Activated CD8-positive, alpha-beta T cell treated with anti-CD3 and anti-CD28 coated beads for 36 hours (primary cell): ENCODE measurements around the gene CCDC93. TPM values are rescaled to one million over a fixed set of nuclear protein-coding genes. Genes with fewer than 3 reads are reported as not detected.

Experiments
- ATAC-seq: fragments of 200-7000 bp; cut with Tn5 transposase; one replicate; pipeline ENCODE4 v1.10.0; 2021; ENCODE audit warnings: mild to moderate bottlenecking, moderate library complexity
- CTCF ChIA-PET: fragments of 350-600 bp; sonication (Branson Sonifier 250); formaldehyde crosslinking; loops from one replicate; lab custom pipeline; 2021; ENCODE audit warnings: antibody characterized with exemption; lab: Charles Lee
- POLR2A ChIA-PET: fragments of 350-600 bp; sonication (Branson Sonifier 250); formaldehyde crosslinking; loops from one replicate; lab custom pipeline; 2021; ENCODE audit warnings: antibody characterized with exemption; lab: Charles Lee
- DNase-seq: peaks from one replicate; pipeline ENCODE4 v3.0.0-alpha.2; 2020
- H3K27ac Mint-ChIP-seq: one replicate; pipeline ENCODE4 v1.8.0; 2021; ENCODE audit warnings: mild to moderate bottlenecking, mixed read lengths
- H3K27me3 Mint-ChIP-seq: one replicate; pipeline ENCODE4 v1.8.0; 2021; ENCODE audit warnings: mixed read lengths
- H3K36me3 Mint-ChIP-seq: one replicate; pipeline ENCODE4 v1.8.0; 2021; ENCODE audit warnings: low read depth, mixed read lengths
- H3K4me1 Mint-ChIP-seq: one replicate; pipeline ENCODE4 v1.8.0; 2021; ENCODE audit warnings: low read depth, mixed read lengths
- H3K4me3 Mint-ChIP-seq: one replicate; pipeline ENCODE4 v1.8.0; 2021; ENCODE audit warnings: mild to moderate bottlenecking, moderate library complexity, mixed read lengths
- H3K9me3 Mint-ChIP-seq: one replicate; pipeline ENCODE4 v1.8.0; 2021; ENCODE audit warnings: mixed read lengths
- intact Hi-C: fragments of 100-400 bp; cut with micrococcal nuclease; formaldehyde crosslinking; loops from one replicate; pipeline ENCODE4 v1.10.0; 2022
- total RNA-seq, 2 experiments: library from RNA; stranded (reverse); gene quantifications; one replicate each; pipeline ENCODE4 v1.2.3, GENCODE V29; 2021
- TF ChIP-seq, protein P1 (sequence below): fragments of 200-600 bp; IDR thresholded peaks from one replicate; pipeline ENCODE4 v1.8.0; 2022; ENCODE audit warnings: antibody characterized with exemption, mild to moderate bottlenecking

CCDC93 gene
- total RNA-seq, 2 experiments from 2014 or later, result 24.5 to 25.4 TPM

GRCh38 chr2:117952701-117953100 lies 61.2 kb downstream of the CCDC93 start:
- ATAC-seq (no peak), DNase-seq (no peak)
- ChIA-PET CTCF (interaction anchor here (3.0 to 4.1 kb wide), 2 partner anchors 8 to 50 kb away, joined by 11 to 19 read pairs; no protein-coding TSS in a partner anchor), POLR2A (no interaction called here)
- TF ChIP-seq, protein P1, sequence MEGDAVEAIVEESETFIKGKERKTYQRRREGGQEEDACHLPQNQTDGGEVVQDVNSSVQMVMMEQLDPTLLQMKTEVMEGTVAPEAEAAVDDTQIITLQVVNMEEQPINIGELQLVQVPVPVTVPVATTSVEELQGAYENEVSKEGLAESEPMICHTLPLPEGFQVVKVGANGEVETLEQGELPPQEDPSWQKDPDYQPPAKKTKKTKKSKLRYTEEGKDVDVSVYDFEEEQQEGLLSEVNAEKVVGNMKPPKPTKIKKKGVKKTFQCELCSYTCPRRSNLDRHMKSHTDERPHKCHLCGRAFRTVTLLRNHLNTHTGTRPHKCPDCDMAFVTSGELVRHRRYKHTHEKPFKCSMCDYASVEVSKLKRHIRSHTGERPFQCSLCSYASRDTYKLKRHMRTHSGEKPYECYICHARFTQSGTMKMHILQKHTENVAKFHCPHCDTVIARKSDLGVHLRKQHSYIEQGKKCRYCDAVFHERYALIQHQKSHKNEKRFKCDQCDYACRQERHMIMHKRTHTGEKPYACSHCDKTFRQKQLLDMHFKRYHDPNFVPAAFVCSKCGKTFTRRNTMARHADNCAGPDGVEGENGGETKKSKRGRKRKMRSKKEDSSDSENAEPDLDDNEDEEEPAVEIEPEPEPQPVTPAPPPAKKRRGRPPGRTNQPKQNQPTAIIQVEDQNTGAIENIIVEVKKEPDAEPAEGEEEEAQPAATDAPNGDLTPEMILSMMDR, result no peak
- intact Hi-C loops, result no loop called here
- Mint-ChIP-seq H3K36me3 (peaks cover 55% of the 10 kb centered on the region), H3K9me3 (no peaks in the 10 kb centered on the region), H3K27ac (no peak overlapping the region), H3K4me3 (no peak overlapping the region), H3K27me3 (no peaks in the 10 kb centered on the region), H3K4me1 (no peaks in the 10 kb centered on the region)

DNA sequence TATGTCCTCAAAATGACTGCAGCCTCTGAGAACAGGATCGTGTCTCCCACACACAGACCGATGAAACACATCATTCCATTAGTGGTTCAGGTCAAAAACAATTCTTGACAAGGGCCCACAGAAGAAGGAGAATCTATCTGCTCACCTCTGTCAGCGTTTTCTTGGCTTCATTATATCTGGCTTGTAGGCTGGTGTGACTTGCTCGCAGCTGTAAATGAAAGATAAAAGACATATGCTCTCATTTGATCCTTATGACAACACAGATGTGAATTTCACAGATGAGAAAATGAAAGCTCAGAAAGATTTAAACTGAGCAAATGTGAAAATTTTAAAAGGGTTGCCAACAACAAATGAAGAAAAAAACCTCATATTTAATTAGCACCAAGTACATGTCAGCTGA lies 61.6 kb downstream of the CCDC93 start:
- peaks cover 53% of the 10 kb centered on the region for H3K36me3 Mint-ChIP-seq
- POLR2A ChIA-PET, result no interaction called here

GRCh38 chr2:117949806-117950205 lies 64.1 kb downstream of the CCDC93 start:
- ChIA-PET POLR2A (no interaction called here), CTCF (interaction anchor here (3.0 to 4.1 kb wide), 2 partner anchors 11 to 53 kb away, joined by 11 to 19 read pairs; no protein-coding TSS in a partner anchor)
- TF ChIP-seq, protein P1, result no peak
- H3K36me3 Mint-ChIP-seq, result peaks cover 64% of the 10 kb centered on the region
- H3K9me3 Mint-ChIP-seq, result no peaks in the 10 kb centered on the region
- no peak overlapping the region for H3K27ac Mint-ChIP-seq
- no peaks in the 10 kb centered on the region for H3K27me3 Mint-ChIP-seq
- intact Hi-C loops, result no loop called here
- H3K4me1 Mint-ChIP-seq, result no peaks in the 10 kb centered on the region
- no peak for ATAC-seq
- no peak for DNase-seq
- H3K4me3 Mint-ChIP-seq, result no peak overlapping the region

More for the DNA sequence above, 61.6 kb downstream of the CCDC93 start:
- no peak overlapping the region for H3K27ac Mint-ChIP-seq
- no peaks in the 10 kb centered on the region for H3K27me3 Mint-ChIP-seq
- ATAC-seq (no peak), DNase-seq (no peak)
- TF ChIP-seq, protein P1, result no peak
- H3K9me3 Mint-ChIP-seq, result no peaks in the 10 kb centered on the region
- intact Hi-C loops, result no loop called here
- CTCF ChIA-PET, result interaction anchor here (1.2 to 4.1 kb wide), 3 partner anchors 9 to 50 kb away, joined by 4 to 19 read pairs (median 11); no protein-coding TSS in a partner anchor
- no peaks in the 10 kb centered on the region for H3K4me1 Mint-ChIP-seq
- no peak overlapping the region for H3K4me3 Mint-ChIP-seq

DNA sequence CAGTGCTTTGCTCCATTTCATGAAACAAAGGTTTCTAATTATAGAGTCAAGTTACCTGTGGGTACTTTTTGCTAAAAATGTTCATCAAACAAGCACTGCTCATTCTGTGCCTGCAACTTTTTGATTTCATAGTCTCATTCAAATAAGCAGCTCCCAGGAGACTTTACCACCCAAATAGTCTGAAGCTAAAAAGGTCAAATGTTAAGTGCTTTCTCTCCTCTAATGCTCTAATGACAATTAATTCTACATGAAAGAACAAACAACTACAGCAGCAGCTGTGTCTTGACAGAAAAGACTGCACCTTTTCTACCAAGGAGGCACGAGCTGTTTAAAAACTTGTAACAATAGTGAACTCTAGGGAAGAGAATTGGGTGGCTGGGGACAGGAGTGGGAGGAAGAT lies 65.3 kb downstream of the CCDC93 start:
- no peaks in the 10 kb centered on the region for H3K4me1 Mint-ChIP-seq

DNA sequence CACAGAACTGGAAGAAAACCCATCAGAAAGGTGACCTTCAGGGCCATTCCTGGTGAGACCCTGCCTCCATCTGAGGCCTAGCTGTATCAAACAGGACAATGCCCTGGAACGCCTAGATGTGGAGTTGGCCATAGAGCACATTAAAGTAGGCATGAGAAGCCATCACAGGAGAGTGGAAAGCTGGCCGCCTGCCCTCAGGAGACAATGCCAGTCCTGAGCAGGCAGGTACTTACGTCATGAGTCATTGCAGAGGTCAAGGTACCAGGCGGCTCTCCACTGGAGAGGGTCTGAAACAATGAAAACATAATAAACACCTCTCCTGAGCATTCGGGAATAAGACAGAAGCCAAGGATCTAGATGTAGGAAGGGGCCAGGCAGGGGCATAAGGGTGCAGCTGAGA lies 68.6 kb downstream of the CCDC93 start:
- no peak for DNase-seq
- TF ChIP-seq, protein P1, result no peak
- ATAC-seq, result no peak
- no peaks in the 10 kb centered on the region for H3K9me3 Mint-ChIP-seq
- peaks cover 54% of the 10 kb centered on the region for H3K36me3 Mint-ChIP-seq
- H3K4me1 Mint-ChIP-seq, result no peaks in the 10 kb centered on the region
- H3K4me3 Mint-ChIP-seq, result no peak overlapping the region
- CTCF ChIA-PET, result no interaction called here
- H3K27ac Mint-ChIP-seq, result no peak overlapping the region
- intact Hi-C loops, result no loop called here
- POLR2A ChIA-PET, result no interaction called here
- no peaks in the 10 kb centered on the region for H3K27me3 Mint-ChIP-seq

More for the DNA sequence above, 65.3 kb downstream of the CCDC93 start:
- Mint-ChIP-seq H3K36me3 (peaks cover 61% of the 10 kb centered on the region), H3K4me3 (no peak overlapping the region), H3K9me3 (no peaks in the 10 kb centered on the region), H3K27me3 (no peaks in the 10 kb centered on the region), H3K27ac (no peak overlapping the region)
- ChIA-PET POLR2A (no interaction called here), CTCF (interaction anchor here (1.2 kb wide), 1 partner anchor 54 kb away, joined by 3 read pairs; no protein-coding TSS in a partner anchor)
- TF ChIP-seq, protein P1, result no peak
- DNase-seq (no peak), ATAC-seq (no peak)
- intact Hi-C loops, result no loop called here
